ENCODE measurements around the gene UBE2L3.
"Not testable (repeated sequence)": the region's sequence is repeated elsewhere in the genome, so short reads cannot be mapped to it uniquely, and the experiment has no call there.

UBE2L3 gene

GRCh38 chr22:21573293-21573734, 5.8 kb downstream of the UBE2L3 start:
- DNase-seq, result no peak

GRCh38 chr22:21573750-21574494, 6.4 kb downstream of the UBE2L3 start:
- DNase-seq, result no peak

- no peak for DNase-seq
Observed at GRCh38 chr22:21579474-21579851, 11.9 kb downstream of the UBE2L3 start.

GRCh38 chr22:21580623-21581007, 13.1 kb downstream of the UBE2L3 start:
- not testable (repeated sequence) for DNase-seq

GRCh38 chr22:21581009-21581713, 13.6 kb downstream of the UBE2L3 start:
- DNase-seq, result not testable (repeated sequence)

GRCh38 chr22:21582801-21583740, 15.6 kb downstream of the UBE2L3 start:
- DNase-seq, result no peak

- no peak for DNase-seq
Observed at GRCh38 chr22:21585389-21585788, 17.9 kb downstream of the UBE2L3 start.

- no peak for DNase-seq
Observed at GRCh38 chr22:21587803-21588611, 20.5 kb downstream of the UBE2L3 start.

- DNase-seq, result no peak
Observed at GRCh38 chr22:21589396-21589795, 21.9 kb downstream of the UBE2L3 start.

GRCh38 chr22:21590809-21591641, 23.5 kb downstream of the UBE2L3 start:
- DNase-seq, result no peak

- no peak for DNase-seq
Observed at GRCh38 chr22:21591695-21592094, 24.2 kb downstream of the UBE2L3 start.

- DNase-seq, result no peak
Observed at GRCh38 chr22:21592422-21592821, 24.9 kb downstream of the UBE2L3 start.

GRCh38 chr22:21593406-21594232, 26.1 kb downstream of the UBE2L3 start:
- DNase-seq, result peak; percentile 2 to 8

- no peak for DNase-seq
Observed at GRCh38 chr22:21594865-21595452, 27.4 kb downstream of the UBE2L3 start.

GRCh38 chr22:21596356-21597135, 29.0 kb downstream of the UBE2L3 start:
- DNase-seq, result not testable (repeated sequence)

GRCh38 chr22:21598302-21598701, 30.8 kb downstream of the UBE2L3 start:
- DNase-seq, result no peak

- DNase-seq, result no peak
Observed at GRCh38 chr22:21599053-21599893, 31.8 kb downstream of the UBE2L3 start.

- DNase-seq, result no peak
Observed at GRCh38 chr22:21602579-21602978, 35.1 kb downstream of the UBE2L3 start.
